CD4-positive, alpha-beta memory T cell (primary cell): ENCODE data around the gene PDCD2L. TPM values are rescaled to one million over a fixed set of nuclear protein-coding genes. Genes with fewer than 3 reads are reported as not detected.
"Not testable (repeated sequence)": the region's sequence is repeated elsewhere in the genome, so short reads cannot be mapped to it uniquely, and the experiment has no call there.

ENCODE experiments used
- CTCF ChIA-PET: fragments of 350-600 bp; sonication (Branson Sonifier 250); formaldehyde crosslinking; loops from one replicate; lab custom pipeline; 2021; ENCODE audit warnings: inconsistent platforms; ENCODE audit not compliant: partially characterized antibody; lab: Charles Lee
- POLR2A ChIA-PET: fragments of 350-600 bp; sonication (Branson Sonifier 250); formaldehyde crosslinking; loops from one replicate; lab custom pipeline; 2021; ENCODE audit not compliant: partially characterized antibody; lab: Charles Lee
- DNase-seq, 5 donors: peaks; one replicate each; pipeline versions ENCODE4 v3.0.0 to v3.0.0-alpha.2; 2020 to 2022; ENCODE audit warnings: mixed read lengths in 1 of 5
- H3K27ac ChIP-seq: one replicate; pipeline ENCODE4 v1.7.0; 2013; ENCODE audit warnings: low read depth, low read length
- H3K27me3 ChIP-seq: 2 replicates; pipeline ENCODE4 v1.7.0; 2013; ENCODE audit warnings: mild to moderate bottlenecking, low read length, moderate library complexity; ENCODE audit not compliant: insufficient read depth
- H3K36me3 ChIP-seq: 2 replicates; pipeline ENCODE4 v1.7.0; 2013; ENCODE audit warnings: mild to moderate bottlenecking, low read length, moderate library complexity; ENCODE audit not compliant: insufficient read depth
- H3K4me1 ChIP-seq: 2 replicates; pipeline ENCODE4 v1.7.0; 2013; ENCODE audit warnings: mild to moderate bottlenecking, low read length, moderate library complexity; ENCODE audit not compliant: insufficient read depth
- H3K4me3 ChIP-seq, 2 donors: one replicate each; pipeline ENCODE4 v1.7.0; 2013; ENCODE audit warnings: low read length in 2 of 2, mild to moderate bottlenecking in 1 of 2
- H3K9me3 ChIP-seq, 2 donors: one replicate each; pipeline ENCODE4 v1.7.0; 2013; ENCODE audit warnings: low read length in 2 of 2, control low read depth in 1 of 2; ENCODE audit not compliant: control insufficient read depth in 1 of 2
- H3K27ac Mint-ChIP-seq, 7 donors: one replicate each; pipeline ENCODE4 v1.8.0; 2020 to 2021; ENCODE audit warnings: mixed read lengths in 7 of 7, mild to moderate bottlenecking in 6 of 7, inconsistent platforms in 3 of 7, moderate library complexity in 3 of 7
- H3K27me3 Mint-ChIP-seq, 2 donors: one replicate each; pipeline ENCODE4 v1.8.0; 2020 to 2021; ENCODE audit warnings: mixed read lengths in 2 of 2
- H3K36me3 Mint-ChIP-seq, 2 donors: one replicate each; pipeline ENCODE4 v1.8.0; 2020 to 2021; ENCODE audit warnings: mixed read lengths in 2 of 2, inconsistent platforms in 1 of 2, mild to moderate bottlenecking in 1 of 2
- H3K4me1 Mint-ChIP-seq, 4 donors: one replicate each; pipeline ENCODE4 v1.8.0; 2020 to 2021; ENCODE audit warnings: mixed read lengths in 4 of 4, mild to moderate bottlenecking in 1 of 4
- H3K4me3 Mint-ChIP-seq, 8 donors: one replicate each; pipeline ENCODE4 v1.8.0; 2020 to 2021; ENCODE audit warnings: mixed read lengths in 8 of 8, mild to moderate bottlenecking in 7 of 8, moderate library complexity in 6 of 8, inconsistent platforms in 3 of 8
- H3K9me3 Mint-ChIP-seq, 8 donors: one replicate each; pipeline ENCODE4 v1.8.0; 2020 to 2021; ENCODE audit warnings: mixed read lengths in 8 of 8, mild to moderate bottlenecking in 5 of 8, inconsistent platforms in 3 of 8, moderate library complexity in 1 of 8
- intact Hi-C: fragments of 100-400 bp; cut with micrococcal nuclease; formaldehyde crosslinking; loops from one replicate; pipeline ENCODE4 v1.15.1; 2023
- polyA plus RNA-seq, 2 donors: library from polyadenylated mRNA; unstranded; fragments of 300-500 nt; fragmentation: Illumina TruSeq; gene quantifications; one replicate each; pipeline ENCODE4 v1.2.3, GENCODE V29; 2021
- total RNA-seq, 2 experiments: library from RNA; stranded (reverse); gene quantifications; one replicate each; pipeline ENCODE4 v1.2.3, GENCODE V29; 2021

The PDCD2L gene
- total and polyA plus RNA-seq, 4 experiments from 2014 or later: 8.8 to 18.9 (median 11.9) TPM

GRCh38 chr19:34399886-34400285 lies 4.3 kb upstream of the PDCD2L start:
- Histone ChIP-seq H3K9me3 (no peaks in the 10 kb centered on the region), H3K27me3 (no peaks in the 10 kb centered on the region), H3K4me1 (peaks cover 8% of the 10 kb centered on the region), H3K27ac (no peak overlapping the region), H3K4me3 (no peak overlapping the region), H3K36me3 (peaks cover 33% of the 10 kb centered on the region)
- CTCF ChIA-PET: interaction anchor here (1.7 kb wide), 1 partner anchor 32 kb away, joined by 3 read pairs; no protein-coding TSS in a partner anchor
- Mint-ChIP-seq H3K36me3 (peaks cover 9 to 42% of the 10 kb centered on the region in 2 donors), H3K27ac (no peak overlapping the region), H3K4me1 (peaks cover 3 to 13% (median 10%) of the 10 kb centered on the region in 4 donors), H3K27me3 (no peaks in the 10 kb centered on the region), H3K9me3 (no peaks in the 10 kb centered on the region), H3K4me3 (no peak overlapping the region)
- intact Hi-C loops: no loop called here
- POLR2A ChIA-PET: no interaction called here
- no peak for DNase-seq

- H3K27ac ChIP-seq, H3K27me3 ChIP-seq, H3K27me3 Mint-ChIP-seq, H3K27ac Mint-ChIP-seq, H3K4me3 ChIP-seq, POLR2A ChIA-PET, H3K9me3 ChIP-seq, intact Hi-C loops, H3K4me3 Mint-ChIP-seq, H3K9me3 Mint-ChIP-seq, DNase-seq: not testable (repeated sequence)
- Histone ChIP-seq H3K4me1 (peaks cover 16% of the 10 kb centered on the region), H3K36me3 (peaks cover 30% of the 10 kb centered on the region)
- H3K4me1 Mint-ChIP-seq: peaks cover 4 to 14% (median 11%) of the 10 kb centered on the region in 4 donors
- H3K36me3 Mint-ChIP-seq: peaks cover 9 to 38% of the 10 kb centered on the region in 2 donors
- CTCF ChIA-PET: interaction anchor here (1.7 kb wide), 1 partner anchor 31 kb away, joined by 3 read pairs; no protein-coding TSS in a partner anchor
Measured at GRCh38 chr19:34400844-34401243, 3.4 kb upstream of the PDCD2L start.

- ChIA-PET CTCF (no interaction called here), POLR2A (no interaction called here)
- DNase-seq: no peak
- Histone ChIP-seq H3K27me3 (no peaks in the 10 kb centered on the region), H3K9me3 (no peaks in the 10 kb centered on the region), H3K27ac (no peak overlapping the region), H3K4me3 (no peak overlapping the region), H3K4me1 (peaks cover 16% of the 10 kb centered on the region), H3K36me3 (peaks cover 19% of the 10 kb centered on the region)
- peaks cover 9 to 30% of the 10 kb centered on the region in 2 donors for H3K36me3 Mint-ChIP-seq
- intact Hi-C loops: no loop called here
- peak overlapping the region in 1 of 7 donors; percentile 18 for H3K27ac Mint-ChIP-seq
- no peak overlapping the region for H3K4me3 Mint-ChIP-seq
- H3K9me3 Mint-ChIP-seq: no peaks in the 10 kb centered on the region
- H3K27me3 Mint-ChIP-seq: no peaks in the 10 kb centered on the region
- H3K4me1 Mint-ChIP-seq: peaks cover 4 to 17% (median 11%) of the 10 kb centered on the region in 4 donors
Measured at GRCh38 chr19:34402074-34402600, 2.1 kb upstream of the PDCD2L start.

GRCh38 chr19:34403784-34404108 lies 453 bp upstream of the PDCD2L start:
- Histone ChIP-seq H3K36me3 (peaks cover 13% of the 10 kb centered on the region), H3K9me3 (no peaks in the 10 kb centered on the region), H3K4me3 (peak overlapping the region; percentile 78 to 100), H3K4me1 (peaks cover 16% of the 10 kb centered on the region), H3K27ac (peak overlapping the region; percentile 74), H3K27me3 (no peaks in the 10 kb centered on the region)
- Mint-ChIP-seq H3K36me3 (peaks cover 7 to 21% of the 10 kb centered on the region in 2 donors), H3K9me3 (no peaks in the 10 kb centered on the region), H3K27me3 (no peaks in the 10 kb centered on the region), H3K4me3 (peak overlapping the region; percentile 88 to 94 (median 92)), H3K4me1 (peaks cover 4 to 24% (median 13%) of the 10 kb centered on the region in 4 donors), H3K27ac (peak overlapping the region; percentile 82 to 93 (median 85))
- ChIA-PET CTCF (no interaction called here), POLR2A (interaction anchor here (1.0 to 2.5 kb wide), 5 partner anchors 17 to 231 kb away, joined by 3 to 20 read pairs (median 7); partner anchors contain the start of genes LSM14A and UBA2)
- no peak for DNase-seq
- intact Hi-C loops: loop anchor here (1.0 to 2.0 kb wide), 3 partner anchors 25 to 53 kb away; partner anchors contain the start of gene UBA2

GRCh38 chr19:34405892-34406660 lies 1.9 kb downstream of the PDCD2L start:
- DNase-seq: no peak
- Histone ChIP-seq H3K4me1 (peaks cover 16% of the 10 kb centered on the region), H3K27me3 (no peaks in the 10 kb centered on the region), H3K36me3 (peaks cover 9% of the 10 kb centered on the region), H3K27ac (no peak overlapping the region), H3K9me3 (no peaks in the 10 kb centered on the region), H3K4me3 (no peak overlapping the region)
- POLR2A ChIA-PET: interaction anchor here (0.7 kb wide), 1 partner anchor 235 kb away, joined by 3 read pairs; no protein-coding TSS in a partner anchor
- Mint-ChIP-seq H3K27me3 (no peaks in the 10 kb centered on the region), H3K9me3 (no peaks in the 10 kb centered on the region), H3K4me1 (peaks cover 6 to 28% (median 20%) of the 10 kb centered on the region in 4 donors), H3K4me3 (peak overlapping the region in 2 of 8 donors; percentile 29 to 35), H3K27ac (peak overlapping the region in 1 of 7 donors; percentile 35), H3K36me3 (peaks cover 14 to 15% of the 10 kb centered on the region in 2 donors)
- CTCF ChIA-PET: interaction anchor here (1.9 to 2.6 kb wide), 2 partner anchors 22 to 25 kb away, joined by 6 to 13 read pairs; partner anchors contain the start of gene UBA2
- intact Hi-C loops: loop anchor here (2.0 kb wide), 2 partner anchors 47 to 55 kb away; no protein-coding TSS in a partner anchor

GRCh38 chr19:34408411-34408810 lies 4.2 kb downstream of the PDCD2L start:
- peaks cover 9% of the 10 kb centered on the region for H3K36me3 ChIP-seq
- Mint-ChIP-seq H3K27me3 (no peaks in the 10 kb centered on the region), H3K27ac (peak overlapping the region in 1 of 7 donors; percentile 23), H3K4me3 (no peak overlapping the region), H3K9me3 (no peaks in the 10 kb centered on the region), H3K4me1 (peaks cover 6 to 28% (median 20%) of the 10 kb centered on the region in 4 donors), H3K36me3 (peaks cover 13 to 15% of the 10 kb centered on the region in 2 donors)
- ChIA-PET CTCF (no interaction called here), POLR2A (interaction anchor here (0.5 kb wide), 1 partner anchor 16 kb away, joined by 3 read pairs; no protein-coding TSS in a partner anchor)
- H3K4me1 ChIP-seq: peaks cover 16% of the 10 kb centered on the region
- no peak overlapping the region for H3K4me3 ChIP-seq
- intact Hi-C loops: no loop called here
- no peak for DNase-seq
- no peaks in the 10 kb centered on the region for H3K9me3 ChIP-seq
- H3K27ac ChIP-seq: no peak overlapping the region
- H3K27me3 ChIP-seq: no peaks in the 10 kb centered on the region
